Measurements from ENCODE around the gene EFCAB14.
"Not testable (repeated sequence)": the region's sequence is repeated elsewhere in the genome, so short reads cannot be mapped to it uniquely, and the experiment has no call there.

The EFCAB14 gene

DNA sequence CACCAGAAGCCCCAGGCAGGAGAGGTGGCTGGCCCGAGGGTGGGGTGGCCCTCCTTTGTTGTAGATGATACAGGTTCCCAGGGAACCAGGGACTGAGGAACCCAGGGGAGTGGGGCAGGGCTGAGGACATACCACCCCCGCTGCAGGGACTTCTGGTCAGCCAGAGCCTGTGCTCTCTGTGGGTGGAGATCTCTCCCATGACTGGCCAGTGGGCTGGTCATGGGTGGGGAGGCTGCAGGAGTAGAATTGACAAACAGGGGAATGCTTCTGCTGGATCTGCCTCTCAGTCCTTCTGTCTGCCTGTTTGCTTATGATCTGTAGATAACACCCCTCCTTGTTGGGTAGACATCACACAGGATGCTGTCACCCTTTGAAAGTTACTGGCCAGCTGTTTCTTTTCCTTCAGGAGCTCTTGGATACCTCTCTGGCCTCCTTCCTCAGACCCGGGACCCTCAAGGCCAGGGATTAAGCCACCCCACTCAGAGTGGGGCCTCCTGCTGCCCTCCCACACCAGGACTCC, 2.8 kb upstream of the EFCAB14 start:
- DNase-seq (ENCODE audit: low read depth), result no peak

DNA sequence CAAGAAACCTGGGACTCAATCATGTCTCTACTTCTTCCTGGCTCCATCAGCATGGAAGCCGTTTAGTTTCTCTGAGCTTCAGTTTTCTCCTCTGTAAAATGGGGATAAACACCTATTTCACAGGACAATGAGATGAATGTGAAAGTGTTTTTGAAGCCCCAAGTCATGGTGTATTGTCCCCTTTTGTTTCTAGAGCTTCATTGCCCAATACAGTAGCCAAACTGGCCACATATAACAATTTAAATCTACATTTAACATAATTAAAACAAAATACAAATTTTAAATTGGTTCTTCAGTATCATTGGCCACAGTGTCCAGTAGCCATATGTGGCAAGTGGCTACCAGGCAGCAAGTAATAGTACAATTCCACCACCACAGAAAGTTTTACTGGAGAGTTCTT, 2.3 kb upstream of the EFCAB14 start:
- DNase-seq (ENCODE audit: low read depth), result no peak

- DNase-seq (ENCODE audit: low read depth), result not testable (repeated sequence)
Observed at GRCh38 chr1:46720319-46720718, 1.4 kb upstream of the EFCAB14 start.

- no peak for DNase-seq (ENCODE audit: low read depth)
Observed at GRCh38 chr1:46719689-46720088, 775 bp upstream of the EFCAB14 start.

- DNase-seq (ENCODE audit: low read depth), result no peak
Observed at GRCh38 chr1:46718340-46718726, 581 bp downstream of the EFCAB14 start.

DNA sequence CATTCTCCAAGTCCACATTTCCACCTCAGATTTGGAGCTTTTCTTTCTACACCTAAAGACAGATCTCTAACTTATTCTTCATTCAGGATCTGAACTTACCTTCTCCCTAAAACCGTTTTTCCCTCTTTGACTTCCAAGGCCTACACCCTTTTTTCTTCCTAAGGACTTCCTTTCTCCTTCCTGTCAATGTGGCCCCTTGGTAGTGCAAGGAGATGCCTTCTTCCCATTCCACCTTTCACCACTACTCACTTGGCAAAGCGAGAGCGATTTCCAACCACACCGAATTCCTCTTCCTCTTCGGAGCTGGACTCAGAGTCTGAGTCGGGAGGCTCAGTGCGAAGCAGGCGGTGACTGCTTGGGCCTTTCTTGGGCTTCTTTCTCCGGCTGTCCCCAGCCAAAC, 1.3 kb downstream of the EFCAB14 start:
- no peak for DNase-seq (ENCODE audit: low read depth)

- no peak for DNase-seq (ENCODE audit: low read depth)
Observed at GRCh38 chr1:46714976-46715375, 3.9 kb downstream of the EFCAB14 start.

DNA sequence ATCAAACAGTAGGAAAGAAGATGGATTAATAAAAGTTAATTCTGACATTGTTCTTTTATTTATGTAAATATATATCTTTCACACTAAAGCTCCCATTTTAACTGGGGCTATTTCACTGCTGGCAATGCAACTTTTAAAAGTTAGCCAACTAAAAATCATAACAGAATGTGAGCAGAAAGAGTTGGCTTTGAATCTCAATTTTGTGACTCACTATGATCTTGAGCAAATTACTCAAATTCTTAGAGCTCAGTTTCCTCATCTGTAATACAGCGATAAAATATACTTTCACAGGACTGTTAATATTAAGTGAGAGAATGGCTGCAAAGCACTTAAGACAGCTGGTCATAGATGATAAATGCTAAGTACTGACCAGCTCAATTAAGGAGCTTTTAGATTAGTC, 10.8 kb downstream of the EFCAB14 start:
- no peak for DNase-seq (ENCODE audit: low read depth)

DNA sequence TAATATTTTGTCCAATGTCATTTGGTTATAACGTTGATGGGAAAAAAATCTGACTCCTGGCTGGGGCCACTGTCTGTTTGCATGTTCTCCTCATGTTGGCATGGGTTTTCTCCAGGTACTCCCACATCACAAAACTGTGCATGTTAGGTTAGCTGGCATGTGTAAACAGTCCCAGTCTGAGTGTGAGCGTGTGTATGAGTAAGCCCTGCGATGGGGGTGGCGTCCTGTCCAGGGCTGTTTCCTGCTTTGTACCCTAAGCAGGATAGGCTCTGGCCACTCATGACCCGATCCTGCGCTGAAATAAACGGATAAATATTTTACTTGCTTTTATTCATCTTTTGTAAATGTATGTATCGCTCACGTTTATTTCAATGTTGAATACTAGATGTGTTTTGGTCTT, 13.5 kb downstream of the EFCAB14 start:
- no peak for DNase-seq (ENCODE audit: low read depth)

DNA sequence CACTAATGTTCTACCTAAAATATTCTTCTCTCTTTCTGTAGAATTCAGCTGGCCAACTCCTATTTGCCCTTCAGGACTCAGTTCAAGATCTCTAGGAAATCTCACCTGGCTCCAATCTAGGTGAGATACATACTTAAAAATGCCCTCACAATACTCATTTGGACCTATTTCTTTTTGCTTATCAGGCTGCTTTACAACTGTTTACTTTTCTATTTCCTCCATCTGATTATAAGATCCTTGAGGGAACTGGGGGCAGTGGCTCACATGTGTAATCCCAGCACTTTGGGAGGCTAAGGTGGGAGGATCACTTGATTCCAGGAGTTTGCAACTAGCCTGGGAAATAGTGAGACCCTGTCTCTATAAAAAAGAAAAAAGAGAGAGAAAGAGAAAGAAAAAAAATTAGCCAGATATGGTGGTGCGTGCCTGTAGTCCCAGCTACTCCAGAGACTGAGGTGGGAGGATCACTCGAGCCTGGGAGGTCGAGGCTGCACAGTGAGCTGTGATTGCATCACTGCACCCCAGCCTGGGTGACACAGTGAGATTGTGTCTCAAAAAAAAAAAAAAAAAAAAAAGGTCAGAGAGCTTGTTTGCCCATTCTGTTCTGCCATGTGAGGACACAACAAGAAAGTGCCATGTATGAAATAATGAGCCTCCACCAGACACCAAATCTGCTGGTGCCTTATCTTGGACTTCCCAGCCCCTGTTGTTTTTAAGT, 14.8 kb downstream of the EFCAB14 start:
- DNase-seq (ENCODE audit: low read depth), result no peak

GRCh38 chr1:46699666-46700065, 19.2 kb downstream of the EFCAB14 start:
- DNase-seq (ENCODE audit: low read depth), result no peak

GRCh38 chr1:46697053-46697452, 21.9 kb downstream of the EFCAB14 start:
- DNase-seq (ENCODE audit: low read depth), result no peak

- not testable (repeated sequence) for DNase-seq (ENCODE audit: low read depth)
Observed at GRCh38 chr1:46694676-46695075, 24.2 kb downstream of the EFCAB14 start.

DNA sequence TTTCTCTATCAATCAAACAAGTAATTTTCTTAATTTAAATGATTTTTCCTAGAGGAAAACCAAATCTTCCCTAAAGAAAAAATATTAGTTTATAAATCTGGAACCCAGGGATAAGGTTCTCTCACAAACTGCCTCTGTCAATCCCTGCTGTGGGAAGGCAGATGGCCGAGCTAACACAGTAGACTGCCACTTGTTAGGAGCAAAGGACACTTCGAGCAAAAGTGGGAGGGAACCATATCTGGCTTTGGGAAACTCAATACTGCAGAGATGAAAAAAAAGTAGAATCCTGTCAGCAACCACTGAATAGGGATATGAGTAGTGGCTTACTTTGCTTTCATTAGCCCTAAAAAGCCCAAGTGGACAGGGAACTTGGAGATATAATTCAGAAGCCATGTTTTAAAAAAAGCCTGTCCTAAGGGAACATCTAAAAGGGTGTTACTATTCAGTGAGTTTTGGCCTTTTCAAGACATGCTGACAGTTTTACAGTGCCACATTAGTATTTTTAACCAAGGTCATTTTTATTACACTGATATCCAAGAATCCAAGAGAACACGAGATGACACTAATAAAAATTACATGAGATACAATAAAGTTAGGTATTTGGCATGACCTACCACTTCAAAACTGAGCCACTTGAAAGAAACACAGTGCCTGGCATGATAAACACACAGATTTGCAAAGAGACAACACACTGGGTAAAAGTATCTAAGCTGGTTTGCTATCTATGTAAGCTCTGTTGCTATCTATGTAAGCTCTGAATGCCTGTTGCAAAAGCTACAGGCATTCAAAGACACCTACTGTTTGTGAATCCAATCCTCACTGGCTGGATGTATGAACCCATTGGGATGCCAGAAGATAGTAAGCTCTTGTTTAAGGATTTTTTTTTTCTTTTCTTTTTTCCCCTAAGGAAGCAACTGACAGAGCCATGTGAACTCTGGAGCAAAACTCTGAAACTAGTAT, 25.8 kb downstream of the EFCAB14 start:
- DNase-seq (ENCODE audit: low read depth), result no peak

- no peak for DNase-seq (ENCODE audit: low read depth)
Observed at GRCh38 chr1:46691997-46692790, 26.7 kb downstream of the EFCAB14 start.

DNA sequence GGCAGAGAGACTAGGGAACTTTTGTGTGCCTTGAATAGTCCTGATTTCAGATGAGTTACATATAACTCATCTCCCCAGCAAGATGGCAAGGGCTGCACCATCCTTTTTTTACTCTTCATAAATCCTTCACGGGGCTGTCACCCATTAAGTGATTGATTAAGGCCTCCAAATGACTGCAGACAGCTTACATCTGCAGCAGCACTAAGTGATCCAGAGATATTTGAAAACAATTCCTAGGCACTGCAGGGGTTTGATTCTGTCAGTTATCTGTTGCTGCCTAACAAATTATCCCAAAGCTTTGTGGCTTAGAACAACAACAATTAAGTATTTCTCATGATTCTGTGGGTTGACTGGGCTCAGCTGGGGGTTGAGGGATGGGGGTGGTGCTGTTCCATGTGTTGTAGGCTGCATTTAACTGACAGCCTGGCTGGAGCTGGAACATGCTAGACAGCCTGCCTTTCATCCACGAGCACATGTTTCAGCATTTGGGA, 27.9 kb downstream of the EFCAB14 start:
- DNase-seq (ENCODE audit: low read depth), result no peak

GRCh38 chr1:46689897-46690296, 29.0 kb downstream of the EFCAB14 start:
- no peak for DNase-seq (ENCODE audit: low read depth)

- no peak for DNase-seq (ENCODE audit: low read depth)
Observed at GRCh38 chr1:46689356-46689755, 29.6 kb downstream of the EFCAB14 start.

GRCh38 chr1:46687921-46688509, 30.9 kb downstream of the EFCAB14 start:
- no peak for DNase-seq (ENCODE audit: low read depth)

GRCh38 chr1:46687093-46687659, 31.7 kb downstream of the EFCAB14 start:
- DNase-seq (ENCODE audit: low read depth), result no peak

DNA sequence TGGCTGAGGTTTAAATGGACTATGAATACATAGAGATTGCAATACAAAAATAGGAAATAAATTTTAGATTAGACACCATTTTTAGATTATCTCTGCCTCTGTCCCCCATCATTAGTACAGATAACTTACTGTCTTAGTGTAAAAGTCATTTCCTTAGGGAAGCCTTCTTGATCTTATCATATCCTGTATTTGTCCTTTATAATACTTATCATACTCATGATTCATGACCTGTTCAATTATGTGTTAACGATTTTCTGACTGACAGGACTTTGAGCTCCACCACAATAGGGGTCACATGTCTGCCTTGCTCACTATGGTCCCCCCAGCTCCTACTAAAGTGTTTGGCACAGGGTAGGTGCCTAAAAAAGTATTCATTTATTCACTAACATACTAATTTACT, 32.7 kb downstream of the EFCAB14 start:
- no peak for DNase-seq (ENCODE audit: low read depth)
